ENCODE data around the gene SNX27. TPM values are rescaled to one million over a fixed set of nuclear protein-coding genes. Genes with fewer than 3 reads are reported as not detected.

SNX27 gene
- total RNA-seq, 1 donor from 2014 or later = 62.1 TPM

DNA sequence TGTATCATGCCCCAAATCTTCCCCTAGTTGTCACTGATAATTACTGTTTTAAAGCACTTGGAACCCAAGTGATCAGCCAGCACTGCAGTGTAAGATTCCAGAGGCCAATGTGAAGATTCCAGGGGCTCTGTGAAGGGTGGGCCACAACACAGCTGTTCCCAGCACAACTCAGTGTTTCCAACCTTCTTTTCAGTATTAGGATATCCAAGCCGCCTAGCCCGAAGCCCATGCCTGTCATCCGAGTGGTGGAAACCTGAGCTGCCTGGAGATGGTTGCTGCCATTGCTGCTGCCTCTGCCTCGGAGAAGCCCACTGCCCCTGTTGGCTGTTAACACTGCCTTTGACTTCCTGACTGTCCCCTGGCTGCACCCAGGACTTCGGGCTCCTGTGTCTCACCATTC is 30.4 kb upstream of the SNX27 start:
- no peak for TF ChIP-seq CTCF (IDR thresholded peaks at IDR 0.05)
- ATAC-seq (no peak), DNase-seq (no peak)
- H3K4me3 ChIP-seq = no peak overlapping the region
- H3K9me3 ChIP-seq = no peaks in the 10 kb centered on the region
- no peaks in the 10 kb centered on the region for H3K4me1 ChIP-seq
- H3K36me3 ChIP-seq = peaks cover 27% of the 10 kb centered on the region
- no peak overlapping the region for H3K27ac ChIP-seq
- intact Hi-C loops (cut with DNase I) = no loop called here
- H3K27me3 ChIP-seq = no peaks in the 10 kb centered on the region

DNA sequence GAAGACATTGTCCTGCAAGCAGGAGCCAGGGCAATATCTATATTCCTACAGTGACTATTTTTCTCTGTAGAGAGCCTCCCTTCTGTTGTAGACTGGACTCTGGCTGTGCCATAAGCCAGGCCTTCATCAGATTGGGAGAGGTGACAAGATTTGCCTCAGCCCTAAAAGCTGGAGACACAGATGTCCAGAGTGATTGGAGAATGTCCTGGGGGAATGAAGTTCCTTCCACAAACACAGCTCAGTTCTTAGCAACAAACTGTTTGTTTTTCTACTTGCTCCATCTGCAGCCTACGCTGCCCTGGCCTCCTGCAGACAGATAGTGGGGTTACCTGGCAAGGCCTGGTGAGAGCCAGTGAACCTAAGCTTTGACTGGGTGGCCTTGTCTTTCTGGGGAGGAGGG is 29.9 kb upstream of the SNX27 start:
- intact Hi-C loops (cut with DNase I) = no loop called here
- H3K36me3 ChIP-seq = peaks cover 27% of the 10 kb centered on the region

DNA sequence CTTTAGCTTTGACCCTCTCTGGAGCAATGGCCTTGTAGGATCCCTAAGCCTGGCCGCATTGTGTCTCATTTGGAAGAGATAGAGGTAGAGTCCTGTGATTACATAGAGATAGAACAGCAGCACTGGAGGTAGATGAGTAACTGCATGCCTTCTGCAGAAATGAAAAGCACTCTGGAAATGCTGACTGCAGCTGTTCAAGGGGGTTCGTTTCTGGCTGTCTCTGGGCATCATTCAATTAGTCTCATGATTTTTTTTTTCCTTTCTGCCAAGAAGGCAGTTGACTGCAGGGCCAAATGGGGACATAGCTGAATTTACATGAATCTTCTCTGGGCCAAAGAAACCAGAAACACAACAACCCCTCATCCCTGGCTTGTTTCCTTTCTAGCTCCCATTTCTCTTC is 28.1 kb upstream of the SNX27 start:
- H3K4me3 ChIP-seq = no peak overlapping the region
- intact Hi-C loops (cut with DNase I) = no loop called here
- DNase-seq = no peak
- H3K27ac ChIP-seq = no peak overlapping the region
- TF ChIP-seq CTCF (IDR thresholded peaks at IDR 0.05) = no peak
- no peaks in the 10 kb centered on the region for H3K27me3 ChIP-seq
- peaks cover 22% of the 10 kb centered on the region for H3K36me3 ChIP-seq
- H3K9me3 ChIP-seq = no peaks in the 10 kb centered on the region
- no peaks in the 10 kb centered on the region for H3K4me1 ChIP-seq
- ATAC-seq = no peak

More for the DNA sequence above, 29.9 kb upstream of the SNX27 start:
- no peaks in the 10 kb centered on the region for H3K9me3 ChIP-seq
- ATAC-seq (no peak), DNase-seq (no peak)
- H3K4me1 ChIP-seq = no peaks in the 10 kb centered on the region
- no peak for TF ChIP-seq CTCF (IDR thresholded peaks at IDR 0.05)
- H3K4me3 ChIP-seq = no peak overlapping the region
- H3K27ac ChIP-seq = no peak overlapping the region
- no peaks in the 10 kb centered on the region for H3K27me3 ChIP-seq

DNA sequence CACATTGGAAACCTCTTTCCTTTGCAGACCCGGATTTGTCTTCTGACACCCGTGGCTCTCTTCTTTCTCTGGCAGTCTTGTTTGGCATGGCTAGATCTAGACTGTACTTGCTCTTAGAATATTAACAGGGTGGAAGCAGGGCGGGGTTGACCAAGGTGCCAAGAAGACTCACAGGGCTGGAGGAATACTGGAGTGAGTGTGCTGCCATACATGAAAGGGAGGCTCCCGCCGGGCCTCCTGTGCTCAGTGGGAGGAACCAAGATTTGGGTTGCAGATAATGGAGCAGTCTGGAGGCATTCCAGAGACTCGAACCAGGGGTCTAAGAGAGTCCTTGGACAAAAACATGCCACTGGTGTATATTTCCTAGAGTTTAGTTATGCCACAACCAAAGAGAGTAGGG is 27.6 kb upstream of the SNX27 start:
- H3K9me3 ChIP-seq = no peaks in the 10 kb centered on the region
- no peaks in the 10 kb centered on the region for H3K4me1 ChIP-seq
- no peaks in the 10 kb centered on the region for H3K27me3 ChIP-seq
- H3K27ac ChIP-seq = no peak overlapping the region
- ATAC-seq (no peak), DNase-seq (no peak)
- H3K36me3 ChIP-seq = peaks cover 17% of the 10 kb centered on the region
- H3K4me3 ChIP-seq = no peak overlapping the region
- intact Hi-C loops (cut with DNase I) = no loop called here
- no peak for TF ChIP-seq CTCF (IDR thresholded peaks at IDR 0.05)

GRCh38 chr1:151584780-151585179 is 27.1 kb upstream of the SNX27 start:
- H3K27ac ChIP-seq = no peak overlapping the region
- intact Hi-C loops (cut with DNase I) = no loop called here
- no peaks in the 10 kb centered on the region for H3K4me1 ChIP-seq
- H3K36me3 ChIP-seq = peaks cover 15% of the 10 kb centered on the region
- no peak for ATAC-seq
- no peak for TF ChIP-seq CTCF (IDR thresholded peaks at IDR 0.05)
- H3K9me3 ChIP-seq = no peaks in the 10 kb centered on the region
- H3K27me3 ChIP-seq = no peaks in the 10 kb centered on the region
- no peak for DNase-seq
- H3K4me3 ChIP-seq = no peak overlapping the region

GRCh38 chr1:151585622-151586021 is 26.2 kb upstream of the SNX27 start:
- Histone ChIP-seq H3K27ac (peak overlapping the region; percentile 24), H3K4me1 (no peaks in the 10 kb centered on the region), H3K27me3 (no peaks in the 10 kb centered on the region), H3K36me3 (peaks cover 15% of the 10 kb centered on the region), H3K4me3 (no peak overlapping the region), H3K9me3 (no peaks in the 10 kb centered on the region)
- TF ChIP-seq CTCF (IDR thresholded peaks at IDR 0.05) = no peak
- intact Hi-C loops (cut with DNase I) = no loop called here
- ATAC-seq (peak; percentile 92), DNase-seq (no peak)
